ENCODE data around the gene RYK.

GRCh38 chr3:134149286-134149685 lies 101.4 kb downstream of the RYK start:
- TF ChIP-seq POLR2A (IDR thresholded peaks at IDR 0.05): no peak
- no peak for TF ChIP-seq CTCF (IDR thresholded peaks at IDR 0.05)

Data from esophagus squamous epithelium (tissue), 4 donors.